ENCODE measurements around the gene SCAF8. TPM values are rescaled to one million over a fixed set of nuclear protein-coding genes. Genes with fewer than 3 reads are reported as not detected.

SCAF8 gene
- total RNA-seq, 6 experiments from 2014 or later, result 35.2 to 43.3 (median 38.4) TPM

GRCh38 chr6:154785075-154785474 lies 51.9 kb downstream of the SCAF8 start:
- no peaks in the 10 kb centered on the region for H3K9me3 Mint-ChIP-seq
- no peak for DNase-seq

DNA sequence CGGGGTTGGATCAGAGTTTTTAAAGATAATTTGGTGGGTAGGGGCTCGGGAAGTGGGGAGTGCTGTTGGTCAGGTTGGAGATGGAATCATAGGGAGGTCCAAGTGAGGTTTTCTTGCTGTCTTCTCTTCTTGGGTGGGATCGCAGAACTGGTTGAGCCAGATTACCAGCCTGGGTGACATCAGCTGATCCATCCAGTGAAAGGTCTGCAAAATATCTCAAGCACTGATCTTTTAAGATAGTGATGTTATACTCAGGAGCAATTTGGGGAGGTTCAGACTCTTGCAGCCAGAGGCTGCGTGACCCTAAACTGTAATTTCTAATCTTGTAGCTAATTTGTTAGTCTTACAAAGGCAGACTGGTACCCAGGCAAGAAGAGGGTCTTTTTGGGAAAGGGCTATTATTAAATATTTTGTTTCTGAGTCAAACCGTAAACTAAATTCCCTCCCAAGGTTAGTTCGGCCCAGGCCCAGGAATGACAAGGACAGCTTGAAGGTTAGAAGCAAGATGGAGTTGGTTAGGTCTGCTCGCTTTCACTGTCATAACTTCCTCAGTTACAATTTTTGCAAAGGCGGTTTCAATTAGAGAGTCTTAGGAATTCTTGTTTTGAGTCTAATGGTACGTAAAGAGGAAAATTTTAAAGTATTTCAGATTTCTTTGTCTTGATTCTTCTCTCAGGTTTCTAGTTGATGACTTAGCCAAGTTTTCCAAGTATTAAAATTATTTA lies 53.1 kb downstream of the SCAF8 start:
- Mint-ChIP-seq H3K4me1 (ENCODE audit: low read depth) (peaks cover 6% of the 10 kb centered on the region), H3K4me3 (no peak overlapping the region), H3K36me3 (ENCODE audit: low read depth) (peaks cover 12% of the 10 kb centered on the region), H3K27ac (no peak overlapping the region), H3K27me3 (ENCODE audit: insufficient read depth) (no peaks in the 10 kb centered on the region; the same call in none of the 2 replicates), H3K9me3 (no peaks in the 10 kb centered on the region)
- no peak for DNase-seq
- TF ChIP-seq, protein P1, sequence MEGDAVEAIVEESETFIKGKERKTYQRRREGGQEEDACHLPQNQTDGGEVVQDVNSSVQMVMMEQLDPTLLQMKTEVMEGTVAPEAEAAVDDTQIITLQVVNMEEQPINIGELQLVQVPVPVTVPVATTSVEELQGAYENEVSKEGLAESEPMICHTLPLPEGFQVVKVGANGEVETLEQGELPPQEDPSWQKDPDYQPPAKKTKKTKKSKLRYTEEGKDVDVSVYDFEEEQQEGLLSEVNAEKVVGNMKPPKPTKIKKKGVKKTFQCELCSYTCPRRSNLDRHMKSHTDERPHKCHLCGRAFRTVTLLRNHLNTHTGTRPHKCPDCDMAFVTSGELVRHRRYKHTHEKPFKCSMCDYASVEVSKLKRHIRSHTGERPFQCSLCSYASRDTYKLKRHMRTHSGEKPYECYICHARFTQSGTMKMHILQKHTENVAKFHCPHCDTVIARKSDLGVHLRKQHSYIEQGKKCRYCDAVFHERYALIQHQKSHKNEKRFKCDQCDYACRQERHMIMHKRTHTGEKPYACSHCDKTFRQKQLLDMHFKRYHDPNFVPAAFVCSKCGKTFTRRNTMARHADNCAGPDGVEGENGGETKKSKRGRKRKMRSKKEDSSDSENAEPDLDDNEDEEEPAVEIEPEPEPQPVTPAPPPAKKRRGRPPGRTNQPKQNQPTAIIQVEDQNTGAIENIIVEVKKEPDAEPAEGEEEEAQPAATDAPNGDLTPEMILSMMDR (IDR thresholded peaks at IDR 0.05), result no peak

More at GRCh38 chr6:154785075-154785474, 51.9 kb downstream of the SCAF8 start:
- no peaks in the 10 kb centered on the region for H3K4me1 Mint-ChIP-seq (ENCODE audit: low read depth)
- H3K36me3 Mint-ChIP-seq (ENCODE audit: low read depth), result peaks cover 21% of the 10 kb centered on the region
- TF ChIP-seq, protein P1 (IDR thresholded peaks at IDR 0.05), result no peak
- no peak overlapping the region for H3K27ac Mint-ChIP-seq
- no peak overlapping the region for H3K4me3 Mint-ChIP-seq
- H3K27me3 Mint-ChIP-seq (ENCODE audit: insufficient read depth), result no peaks in the 10 kb centered on the region; the same call in none of the 2 replicates

GRCh38 chr6:154791556-154792317 lies 58.5 kb downstream of the SCAF8 start:
- Mint-ChIP-seq H3K27ac (peak overlapping the region; percentile 47; the same call in 1 of the 2 replicates), H3K9me3 (no peaks in the 10 kb centered on the region), H3K4me1 (ENCODE audit: low read depth) (peaks cover 23% of the 10 kb centered on the region), H3K27me3 (ENCODE audit: insufficient read depth) (no peaks in the 10 kb centered on the region), H3K4me3 (peak overlapping the region; percentile 30; the same call in 1 of the 2 replicates), H3K36me3 (ENCODE audit: low read depth) (peaks cover 35% of the 10 kb centered on the region)
- TF ChIP-seq, protein P1 (IDR thresholded peaks at IDR 0.05), result no peak
- DNase-seq, result peak; percentile 12

DNA sequence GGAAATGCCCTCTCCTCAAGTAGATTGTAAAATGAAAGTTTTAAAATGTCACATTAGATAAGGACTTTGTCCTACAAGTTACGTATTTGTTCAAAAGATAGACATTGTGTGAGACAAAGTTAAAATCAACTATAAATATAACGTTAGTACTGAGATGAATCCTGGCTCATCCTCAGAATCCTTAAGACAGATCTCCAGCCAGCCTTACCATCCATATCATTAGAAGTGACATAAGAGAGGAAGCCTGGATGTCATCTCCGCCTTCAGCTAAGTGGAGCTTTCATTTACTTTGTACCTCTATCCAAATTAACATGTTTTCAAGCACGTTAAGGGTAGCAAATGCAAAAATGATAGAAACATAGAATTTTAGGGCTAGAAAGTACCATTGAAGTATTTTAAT lies 59.1 kb downstream of the SCAF8 start:
- no peak for DNase-seq
- Mint-ChIP-seq H3K9me3 (no peaks in the 10 kb centered on the region), H3K27ac (peak overlapping the region; percentile 4), H3K27me3 (ENCODE audit: insufficient read depth) (no peaks in the 10 kb centered on the region), H3K4me3 (no peak overlapping the region), H3K4me1 (ENCODE audit: low read depth) (peaks cover 23% of the 10 kb centered on the region), H3K36me3 (ENCODE audit: low read depth) (peaks cover 37% of the 10 kb centered on the region)
- TF ChIP-seq, protein P1 (IDR thresholded peaks at IDR 0.05), result no peak

GRCh38 chr6:154792761-154793160 lies 59.5 kb downstream of the SCAF8 start:
- no peak for DNase-seq
- Mint-ChIP-seq H3K4me1 (ENCODE audit: low read depth) (peaks cover 23% of the 10 kb centered on the region), H3K9me3 (no peaks in the 10 kb centered on the region), H3K36me3 (ENCODE audit: low read depth) (peaks cover 39% of the 10 kb centered on the region), H3K4me3 (no peak overlapping the region), H3K27ac (peak overlapping the region; percentile 4), H3K27me3 (ENCODE audit: insufficient read depth) (no peaks in the 10 kb centered on the region)
- TF ChIP-seq, protein P1 (IDR thresholded peaks at IDR 0.05), result no peak
